UCSD-AML1 (cell line): ENCODE measurements around the gene RYR3.

Source experiments
- DNase-seq: peaks from one replicate; lab custom pipeline; 2025; ENCODE audit not compliant: unreplicated experiment; lab: John Stamatoyannopoulos, UW

Gene RYR3

DNA sequence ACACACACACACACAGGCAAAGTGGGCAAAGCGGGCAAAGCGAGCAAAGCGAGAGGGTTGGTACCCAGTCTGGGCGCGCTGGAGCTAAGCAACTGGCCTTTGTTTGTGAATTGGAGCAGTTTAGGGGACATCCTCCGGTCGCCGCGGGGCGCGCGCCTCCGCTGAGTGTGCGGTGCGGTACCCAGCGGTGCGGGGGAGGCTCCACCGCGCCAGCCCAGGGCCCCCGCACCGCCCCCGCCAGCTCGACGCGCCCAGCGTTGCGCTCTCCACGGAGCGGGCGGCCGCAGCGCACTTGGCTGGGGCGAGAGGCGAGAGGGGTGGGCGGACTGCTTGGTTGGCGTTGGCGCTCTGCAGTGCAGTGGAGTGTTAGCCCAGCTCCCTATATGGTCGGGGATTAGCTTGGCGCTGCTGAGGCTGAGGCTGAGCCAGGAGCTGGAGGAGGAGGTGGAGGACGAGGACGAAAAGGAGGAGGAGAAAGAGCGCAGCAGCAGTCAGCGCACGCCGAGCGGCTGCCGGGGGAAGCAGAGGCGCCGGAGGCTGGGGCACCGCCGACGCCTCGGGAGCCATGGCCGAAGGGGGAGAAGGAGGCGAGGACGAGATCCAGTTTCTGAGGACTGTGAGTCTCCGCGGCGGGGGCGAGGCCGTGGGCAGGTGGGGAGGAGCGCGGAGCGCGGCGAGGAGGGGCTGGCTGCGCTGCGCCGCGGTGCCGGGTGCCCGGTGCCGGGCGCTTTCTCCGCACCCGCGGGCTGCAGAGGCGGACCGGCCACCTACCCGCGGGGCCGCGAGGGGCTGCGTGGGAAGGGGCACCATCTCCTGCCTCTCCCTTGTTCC lies at the start of gene RYR3:
RYR3 (plus strand) TSS at position 487 of the 831 bp plus-strand sequence; CDS start at position 566, 79 bp downstream.
- no peak for DNase-seq

DNA sequence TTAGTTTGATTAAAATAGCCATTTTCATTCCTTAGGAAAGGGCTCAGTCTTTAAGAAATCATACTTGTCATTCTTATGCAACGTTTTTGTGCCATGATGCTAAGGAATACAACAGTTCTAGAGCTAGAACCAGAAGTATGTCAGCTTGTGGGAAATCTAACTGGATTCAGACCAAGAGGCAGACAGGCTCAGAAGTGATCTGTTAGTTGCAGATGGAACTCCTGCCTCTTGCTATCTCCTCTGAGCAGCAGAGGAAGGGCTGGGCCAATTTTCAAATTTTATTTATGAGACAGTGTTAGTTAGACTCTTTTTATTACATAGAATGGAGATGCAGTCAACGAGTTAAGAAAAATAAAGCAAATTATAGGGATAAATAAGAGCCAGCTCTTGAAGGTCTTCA lies 48.5 kb upstream of the RYR3 start:
- no peak for DNase-seq

- DNase-seq = no peak
Observed at GRCh38 chr15:33277689-33278088, 33.1 kb upstream of the RYR3 start.

DNA sequence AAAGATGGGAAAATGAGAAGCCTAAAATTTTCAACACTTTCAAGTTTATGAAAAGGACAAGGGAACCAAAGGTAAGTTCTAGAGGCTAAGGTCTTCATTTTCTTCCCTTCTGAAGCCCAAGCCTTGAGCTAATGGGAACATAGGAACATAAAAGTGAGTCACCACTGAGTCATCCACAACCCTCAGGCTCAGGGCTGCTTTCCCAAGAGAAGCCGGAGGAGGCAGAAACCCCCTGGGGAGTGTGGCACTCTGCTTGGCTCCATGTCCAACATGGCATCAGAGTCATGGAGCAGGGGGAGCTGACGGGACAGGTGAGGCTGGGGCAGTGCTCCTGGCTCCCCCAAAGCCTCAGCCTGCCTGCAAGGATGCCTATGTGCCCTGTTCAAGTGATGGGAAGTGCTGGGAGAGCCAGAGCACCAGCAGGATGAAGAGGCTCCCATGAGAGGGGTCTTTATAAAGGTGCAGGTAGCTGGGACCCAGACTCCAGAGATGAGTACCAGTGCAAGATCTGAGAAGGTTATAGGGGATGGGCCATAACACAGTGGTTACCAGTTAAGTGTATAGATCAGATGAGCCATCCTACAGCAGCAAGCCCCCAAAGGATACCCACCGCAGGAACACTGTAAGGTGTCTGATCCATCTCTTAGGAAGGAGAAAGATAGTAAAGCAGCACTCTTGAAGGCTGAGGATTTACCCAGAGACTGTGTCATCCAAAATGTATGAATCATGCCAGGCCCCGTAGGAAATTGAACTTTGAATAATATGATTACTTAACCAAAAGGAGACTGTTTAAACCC lies 31.8 kb upstream of the RYR3 start:
- no peak for DNase-seq

DNA sequence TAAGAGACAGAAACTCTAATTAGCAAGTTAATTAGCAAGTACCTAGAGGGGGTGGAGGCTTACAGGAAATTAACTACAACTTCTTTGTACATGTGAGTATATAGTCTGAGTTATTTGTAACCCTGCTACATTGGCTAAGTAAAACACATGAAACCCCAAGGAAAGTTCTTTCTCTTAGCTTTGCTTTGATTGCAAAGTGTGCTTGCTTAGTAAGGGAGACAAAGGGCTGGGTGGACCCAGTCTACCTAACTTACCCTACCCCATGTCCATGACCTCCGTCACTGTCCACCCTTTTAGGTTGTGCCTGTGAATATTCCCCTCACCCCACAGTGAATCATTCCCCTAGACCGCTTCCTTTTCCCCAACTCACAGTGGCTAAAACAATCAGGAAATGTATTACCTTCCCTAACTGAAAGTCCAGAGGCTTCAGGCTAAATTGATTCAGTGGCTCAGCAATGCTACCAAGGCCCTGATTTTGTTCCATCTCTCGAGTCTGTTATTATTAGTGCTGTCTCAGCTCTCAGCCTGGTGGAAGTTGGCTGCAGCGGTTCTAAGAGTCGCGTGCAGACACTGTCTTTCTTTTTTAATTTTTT lies 31.1 kb upstream of the RYR3 start:
- DNase-seq = no peak

- DNase-seq = no peak
Observed at GRCh38 chr15:33282226-33283020, 28.3 kb upstream of the RYR3 start.

DNA sequence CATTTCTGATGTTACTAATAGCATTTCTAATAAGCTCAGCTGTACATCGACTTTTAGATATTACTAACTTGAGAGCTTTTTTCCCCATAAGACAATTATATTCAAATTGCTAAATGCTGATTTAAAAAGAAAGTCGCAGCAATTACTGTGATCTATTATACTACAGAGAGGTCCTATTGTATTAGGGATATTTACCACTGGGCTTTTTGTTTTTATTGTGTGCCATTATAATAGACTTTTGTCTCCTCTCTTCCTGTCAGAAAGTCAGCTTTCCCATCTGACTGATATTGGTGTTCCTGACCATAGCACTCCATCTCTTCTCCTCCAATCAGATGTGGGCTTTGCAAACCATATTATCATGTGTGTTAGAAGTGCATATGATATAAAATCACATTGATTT lies 27.2 kb upstream of the RYR3 start:
- no peak for DNase-seq

- no peak for DNase-seq
Observed at GRCh38 chr15:33284336-33284735, 26.4 kb upstream of the RYR3 start.

- DNase-seq = no peak
Observed at GRCh38 chr15:33292717-33293307, 18.0 kb upstream of the RYR3 start.

GRCh38 chr15:33293713-33294334 lies 16.9 kb upstream of the RYR3 start:
- no peak for DNase-seq

DNA sequence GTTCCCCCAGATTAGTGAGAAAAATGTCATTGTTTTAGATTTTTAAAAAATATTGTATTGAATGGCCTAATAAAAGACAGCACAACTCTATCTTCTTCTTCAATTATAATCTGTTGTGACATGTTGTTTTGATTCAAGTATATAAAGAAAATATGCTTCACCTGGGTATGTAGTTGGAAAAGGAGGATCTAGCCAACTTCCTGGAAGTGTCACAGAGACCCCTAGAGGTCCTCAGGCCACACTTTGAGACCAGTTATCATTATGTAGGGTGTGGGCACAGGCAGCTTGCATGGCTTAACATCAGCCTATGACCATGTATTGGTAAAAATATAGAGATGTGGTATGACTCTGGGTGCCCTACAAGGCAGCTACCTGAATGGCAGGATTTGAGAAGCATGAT lies 14.7 kb upstream of the RYR3 start:
- no peak for DNase-seq

- no peak for DNase-seq
Observed at GRCh38 chr15:33296856-33297255, 13.9 kb upstream of the RYR3 start.

DNA sequence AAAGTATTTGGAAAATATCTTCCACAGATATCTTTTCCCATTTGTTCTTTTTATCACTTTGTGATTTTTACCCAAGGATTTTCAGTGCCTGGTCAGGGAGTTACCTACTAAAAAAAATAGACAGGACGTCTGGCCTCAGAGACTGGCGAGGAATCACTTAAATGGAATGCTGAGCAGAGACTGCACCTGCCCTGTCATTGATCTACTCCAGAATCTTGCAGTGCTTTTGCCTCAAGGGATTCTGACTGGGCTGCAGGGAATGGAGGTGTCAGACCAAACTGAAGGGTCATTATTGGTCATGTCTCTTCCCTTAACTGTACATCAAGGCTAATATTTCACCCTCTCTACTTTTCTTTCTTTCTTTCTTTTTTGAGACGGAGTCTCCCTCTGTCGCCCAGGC lies 12.1 kb upstream of the RYR3 start:
- DNase-seq = no peak

- DNase-seq = no peak
Observed at GRCh38 chr15:33304924-33305323, 5.8 kb upstream of the RYR3 start.

DNA sequence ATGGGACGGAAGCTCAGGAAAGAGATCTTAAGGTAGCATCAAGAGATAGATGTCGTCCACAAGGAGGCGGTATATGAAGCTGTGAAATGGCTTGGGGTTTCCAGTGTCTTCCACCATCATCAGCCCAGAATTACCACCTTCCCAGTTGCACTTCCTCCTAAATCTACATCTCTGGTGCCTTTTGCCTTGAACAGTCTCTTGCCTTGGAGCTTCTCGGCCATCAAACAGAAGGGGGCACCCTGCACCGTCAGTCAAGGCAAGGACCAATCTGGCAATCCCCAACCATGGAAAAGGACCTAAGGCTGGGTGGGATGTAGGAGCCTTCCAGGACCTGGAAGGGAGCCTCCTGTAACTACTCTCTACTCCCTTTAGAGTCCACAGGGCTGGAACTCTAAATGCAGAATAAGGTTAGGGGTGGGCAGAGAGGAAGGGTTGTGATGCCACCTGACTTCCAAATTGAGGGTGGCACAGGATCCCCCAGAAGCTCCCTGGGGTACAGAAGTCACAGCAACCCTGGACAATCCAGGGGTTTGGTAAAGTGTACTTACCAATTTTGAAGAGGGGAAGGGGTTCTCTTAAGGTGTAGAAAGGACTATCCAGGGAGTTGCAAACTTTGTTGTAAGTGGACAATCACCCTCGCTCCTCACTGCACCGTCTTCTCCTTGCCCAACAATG lies 1.0 kb upstream of the RYR3 start:
- no peak for DNase-seq

GRCh38 chr15:33311312-33311971 lies 675 bp downstream of the RYR3 start:
- DNase-seq = no peak

GRCh38 chr15:33313491-33313890 lies 2.7 kb downstream of the RYR3 start:
- no peak for DNase-seq

GRCh38 chr15:33314069-33314468 lies 3.3 kb downstream of the RYR3 start:
- no peak for DNase-seq

DNA sequence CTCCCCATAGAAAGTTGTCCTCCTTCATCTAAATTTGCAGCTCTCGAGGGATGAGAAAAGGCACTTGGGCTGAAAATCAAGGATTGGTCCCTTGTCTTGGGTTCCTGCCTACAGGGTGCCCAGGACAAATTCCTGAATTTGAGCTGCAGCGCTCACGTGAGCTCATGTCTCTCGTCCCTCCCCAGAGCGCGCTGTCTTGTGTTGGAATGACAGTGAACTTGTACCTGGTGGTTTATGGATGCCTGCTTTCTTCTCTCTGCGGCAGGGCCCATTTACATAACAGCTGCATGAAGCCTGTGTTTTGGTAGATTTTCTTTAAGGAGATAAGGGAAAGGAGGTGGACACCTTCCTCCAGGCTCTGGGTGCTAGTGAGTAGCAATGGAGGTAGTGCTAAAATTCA lies 4.3 kb downstream of the RYR3 start:
- DNase-seq = no peak
